Peyer's patch (tissue), 4 donors: Measurements from ENCODE around the gene PCDHB13. TPM values are rescaled to one million over a fixed set of nuclear protein-coding genes. Genes with fewer than 3 reads are reported as not detected.
"Not testable (repeated sequence)": the region's sequence is repeated elsewhere in the genome, so short reads cannot be mapped to it uniquely, and the experiment has no call there.

Source experiments
- DNase-seq, 3 donors: peaks; one replicate each; pipeline ENCODE4 v3.0.0-alpha.2; 2017 to 2019
- H3K27ac ChIP-seq, 4 donors: fragments of 200-600 bp; sonication (generic); one replicate each; pipeline ENCODE4 v1.5.1; 2016 to 2019
- H3K27me3 ChIP-seq, 2 donors: fragments of 200-600 bp; sonication (generic); one replicate each; pipeline ENCODE4 v1.5.1; 2019
- H3K36me3 ChIP-seq, 3 donors: fragments of 200-600 bp; sonication (generic); one replicate each; pipeline ENCODE4 v1.5.1; 2016 to 2019
- H3K4me1 ChIP-seq, 4 donors: fragments of 200-600 bp; sonication (generic); one replicate each; pipeline ENCODE4 v1.5.1; 2016 to 2019
- H3K4me3 ChIP-seq, 4 donors: fragments of 200-600 bp; sonication (generic); 1 replicate in 3 of 4; 2 replicates in 1 of 4; pipeline ENCODE4 v1.5.1; 2016 to 2019; ENCODE audit warnings: mild to moderate bottlenecking in 1 of 4
- H3K9me3 ChIP-seq, 4 donors: fragments of 200-600 bp; sonication (generic); one replicate each; pipeline ENCODE4 v1.5.1; 2016 to 2019; ENCODE audit warnings: mild to moderate bottlenecking in 1 of 4
- POLR2A ChIP-seq, 2 donors: fragments of 450-650 bp; IDR thresholded peaks; one replicate each; pipeline ENCODE4 v1.5.1; 2017; ENCODE audit warnings: antibody characterized with exemption in 2 of 2, mild to moderate bottlenecking in 2 of 2, moderate library complexity in 2 of 2
- total RNA-seq, 4 donors: library from RNA; depleted of rRNA; stranded (reverse); fragments of >200 nt; gene quantifications; one replicate each; pipeline ENCODE4 v1.1.0, GENCODE V29; 2016
- TF ChIP-seq, protein P1 (sequence below), 6 experiments: fragments of 450-650 bp in 4 of 6; fragments of 200-600 bp in 2 of 6; sonication (generic) in 1 of 6; IDR thresholded peaks; one replicate each; pipeline ENCODE4 v1.5.1; 2017 to 2019; ENCODE audit warnings: antibody characterized with exemption in 6 of 6, mild to moderate bottlenecking in 3 of 6, moderate library complexity in 1 of 6

The PCDHB13 gene
- total RNA-seq, 4 donors from 2014 or later: 0.13 to 0.83 (median 0.32) TPM

DNA sequence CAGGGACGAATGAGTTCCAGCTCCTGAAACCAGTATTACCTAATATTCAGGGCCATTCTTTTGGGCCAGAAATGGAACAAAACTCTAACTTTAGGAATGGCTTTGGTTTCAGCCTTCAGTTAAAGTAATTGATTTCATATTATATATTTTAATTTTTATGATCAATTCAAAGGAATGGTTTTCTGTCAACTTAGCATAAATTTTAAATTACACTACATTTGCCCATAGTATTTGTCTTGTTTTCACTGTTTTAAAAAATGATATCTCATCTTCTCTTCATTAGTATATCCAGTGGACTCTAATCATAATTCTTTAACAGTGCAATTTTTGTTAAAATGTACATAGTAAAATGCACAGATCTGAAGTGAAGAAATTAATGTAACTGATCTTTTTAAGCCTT lies 33.4 kb upstream of the PCDHB13 start:
- no peaks in the 10 kb centered on the region for H3K4me1 ChIP-seq
- no peak overlapping the region for H3K27ac ChIP-seq
- DNase-seq: no peak
- TF ChIP-seq, protein P1, sequence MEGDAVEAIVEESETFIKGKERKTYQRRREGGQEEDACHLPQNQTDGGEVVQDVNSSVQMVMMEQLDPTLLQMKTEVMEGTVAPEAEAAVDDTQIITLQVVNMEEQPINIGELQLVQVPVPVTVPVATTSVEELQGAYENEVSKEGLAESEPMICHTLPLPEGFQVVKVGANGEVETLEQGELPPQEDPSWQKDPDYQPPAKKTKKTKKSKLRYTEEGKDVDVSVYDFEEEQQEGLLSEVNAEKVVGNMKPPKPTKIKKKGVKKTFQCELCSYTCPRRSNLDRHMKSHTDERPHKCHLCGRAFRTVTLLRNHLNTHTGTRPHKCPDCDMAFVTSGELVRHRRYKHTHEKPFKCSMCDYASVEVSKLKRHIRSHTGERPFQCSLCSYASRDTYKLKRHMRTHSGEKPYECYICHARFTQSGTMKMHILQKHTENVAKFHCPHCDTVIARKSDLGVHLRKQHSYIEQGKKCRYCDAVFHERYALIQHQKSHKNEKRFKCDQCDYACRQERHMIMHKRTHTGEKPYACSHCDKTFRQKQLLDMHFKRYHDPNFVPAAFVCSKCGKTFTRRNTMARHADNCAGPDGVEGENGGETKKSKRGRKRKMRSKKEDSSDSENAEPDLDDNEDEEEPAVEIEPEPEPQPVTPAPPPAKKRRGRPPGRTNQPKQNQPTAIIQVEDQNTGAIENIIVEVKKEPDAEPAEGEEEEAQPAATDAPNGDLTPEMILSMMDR (IDR thresholded peaks at IDR 0.05): no peak
- TF ChIP-seq POLR2A (IDR thresholded peaks at IDR 0.05): no peak
- peaks cover 0 to 27% (median 2%) of the 10 kb centered on the region in 4 donors for H3K9me3 ChIP-seq
- H3K36me3 ChIP-seq: no peaks in the 10 kb centered on the region
- no peaks in the 10 kb centered on the region for H3K27me3 ChIP-seq
- H3K4me3 ChIP-seq: no peak overlapping the region

DNA sequence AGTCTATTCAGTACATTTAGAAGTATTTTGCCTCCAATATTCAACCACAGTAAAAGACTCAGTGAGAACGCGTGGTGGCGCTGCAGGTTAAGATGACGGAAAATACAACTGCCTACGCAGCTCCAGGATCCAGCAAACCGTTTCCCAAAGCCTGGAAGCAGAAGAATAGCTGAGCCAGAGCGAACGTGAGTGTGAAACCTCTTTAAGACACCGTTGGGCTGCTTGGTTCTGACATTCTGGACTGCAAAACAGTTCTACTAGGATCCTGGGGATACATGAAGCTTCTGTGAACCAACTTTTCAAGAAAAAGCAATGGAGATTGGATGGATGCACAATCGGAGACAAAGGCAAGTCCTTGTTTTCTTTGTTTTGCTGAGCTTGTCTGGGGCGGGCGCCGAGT lies 31.5 kb upstream of the PCDHB13 start, which contains the start of gene PCDHB16:
TSS of gene PCDHB16 (plus strand) at position 140 of the 400 bp plus-strand sequence. CDS start at position 313, 173 bp downstream.
- Histone ChIP-seq H3K4me3 (peak within 1 kb of the TSS in 1 of 4 donors; percentile 19), H3K36me3 (no peaks in the 10 kb centered on the region), H3K4me1 (no peaks in the 10 kb centered on the region), H3K27ac (no peak within 1 kb of the TSS), H3K27me3 (no peaks in the 10 kb centered on the region), H3K9me3 (peaks cover 0 to 28% (median 2%) of the 10 kb centered on the region in 4 donors)
- TF ChIP-seq, protein P1 (IDR thresholded peaks at IDR 0.05): no peak
- no peak for TF ChIP-seq POLR2A (IDR thresholded peaks at IDR 0.05)
- no peak for DNase-seq

DNA sequence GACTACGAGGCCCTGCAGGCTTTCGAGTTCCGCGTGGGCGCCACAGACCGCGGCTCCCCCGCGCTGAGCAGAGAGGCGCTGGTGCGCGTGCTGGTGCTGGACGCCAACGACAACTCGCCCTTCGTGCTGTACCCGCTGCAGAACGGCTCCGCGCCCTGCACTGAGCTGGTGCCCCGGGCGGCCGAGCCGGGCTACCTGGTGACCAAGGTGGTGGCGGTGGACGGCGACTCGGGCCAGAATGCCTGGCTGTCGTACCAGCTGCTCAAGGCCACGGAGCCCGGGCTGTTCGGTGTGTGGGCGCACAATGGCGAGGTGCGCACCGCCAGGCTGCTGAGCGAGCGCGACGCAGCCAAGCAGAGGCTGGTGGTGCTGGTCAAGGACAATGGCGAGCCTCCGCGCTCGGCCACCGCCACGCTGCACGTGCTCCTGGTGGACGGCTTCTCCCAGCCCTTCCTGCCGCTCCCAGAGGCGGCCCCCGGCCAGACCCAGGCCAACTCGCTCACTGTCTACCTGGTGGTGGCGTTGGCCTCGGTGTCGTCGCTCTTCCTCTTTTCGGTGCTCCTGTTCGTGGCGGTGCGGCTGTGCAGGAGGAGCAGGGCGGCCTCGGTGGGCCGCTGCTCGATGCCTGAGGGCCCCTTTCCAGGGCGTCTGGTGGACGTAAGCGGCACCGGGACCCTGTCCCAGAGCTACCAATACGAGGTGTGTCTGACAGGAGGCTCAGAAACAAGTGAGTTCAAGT lies 29.4 kb upstream of the PCDHB13 start:
- not testable (repeated sequence) for H3K27ac ChIP-seq, H3K4me3 ChIP-seq, DNase-seq, H3K4me1 ChIP-seq, H3K27me3 ChIP-seq, H3K36me3 ChIP-seq
- H3K9me3 ChIP-seq: peaks cover 0 to 20% (median under 1%) of the 10 kb centered on the region in 4 donors

DNA sequence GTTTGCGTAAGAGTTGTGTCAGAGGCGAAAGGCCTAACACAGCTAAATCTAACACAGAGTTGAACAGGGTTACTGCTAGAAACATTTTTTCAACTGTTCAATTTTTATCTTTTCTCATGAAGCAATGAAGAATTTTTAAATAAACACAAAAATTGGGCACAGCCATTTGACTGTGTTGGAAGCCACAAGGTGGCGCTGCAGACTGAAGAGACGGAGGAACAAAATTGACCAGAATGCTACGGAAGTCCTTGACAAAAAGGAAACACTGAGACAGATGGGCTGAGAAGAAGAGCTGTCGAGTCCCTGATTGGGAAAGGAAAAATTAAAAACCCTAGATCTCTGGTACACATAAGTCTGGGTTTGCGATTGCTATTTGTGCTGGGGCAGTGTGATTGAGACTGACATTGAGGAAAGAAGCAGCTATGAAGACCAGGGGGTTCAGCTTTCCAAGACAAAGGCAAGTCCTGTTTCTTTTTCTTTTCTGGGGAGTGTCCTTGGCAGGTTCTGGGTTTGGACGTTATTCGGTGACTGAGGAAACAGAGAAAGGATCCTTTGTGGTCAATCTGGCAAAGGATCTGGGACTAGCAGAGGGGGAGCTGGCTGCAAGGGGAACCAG lies 26.7 kb upstream of the PCDHB13 start, which contains the start of gene PCDHB9:
TSS of gene PCDHB9 (plus strand) at position 265 of the 616 bp plus-strand sequence. CDS start at position 423, 158 bp downstream.
- DNase-seq: no peak
- Histone ChIP-seq H3K9me3 (peaks cover 0 to 19% (median 0%) of the 10 kb centered on the region in 4 donors), H3K4me3 (no peak within 1 kb of the TSS), H3K36me3 (no peaks in the 10 kb centered on the region), H3K27me3 (no peaks in the 10 kb centered on the region), H3K27ac (no peak within 1 kb of the TSS), H3K4me1 (no peaks in the 10 kb centered on the region)
- TF ChIP-seq POLR2A (IDR thresholded peaks at IDR 0.05): no peak
- TF ChIP-seq, protein P1 (IDR thresholded peaks at IDR 0.05): peak in 3 of 6 experiments; percentile 8 to 18 (median 16)

DNA sequence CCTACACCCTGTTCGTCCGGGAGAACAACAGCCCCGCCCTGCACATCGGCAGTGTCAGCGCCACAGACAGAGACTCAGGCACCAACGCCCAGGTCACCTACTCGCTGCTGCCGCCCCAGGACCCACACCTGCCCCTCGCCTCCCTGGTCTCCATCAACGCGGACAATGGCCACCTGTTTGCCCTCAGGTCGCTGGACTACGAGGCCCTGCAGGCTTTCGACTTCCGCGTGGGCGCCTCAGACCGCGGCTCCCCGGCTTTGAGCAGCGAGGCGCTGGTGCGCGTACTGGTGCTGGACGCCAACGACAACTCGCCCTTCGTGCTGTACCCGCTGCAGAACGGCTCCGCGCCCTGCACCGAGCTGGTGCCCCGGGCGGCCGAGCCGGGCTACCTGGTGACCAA lies 25.0 kb upstream of the PCDHB13 start:
- H3K9me3 ChIP-seq: peaks cover 0 to 17% (median 0%) of the 10 kb centered on the region in 4 donors
- H3K4me3 ChIP-seq, H3K27me3 ChIP-seq, H3K4me1 ChIP-seq, DNase-seq, H3K27ac ChIP-seq, H3K36me3 ChIP-seq: not testable (repeated sequence)

DNA sequence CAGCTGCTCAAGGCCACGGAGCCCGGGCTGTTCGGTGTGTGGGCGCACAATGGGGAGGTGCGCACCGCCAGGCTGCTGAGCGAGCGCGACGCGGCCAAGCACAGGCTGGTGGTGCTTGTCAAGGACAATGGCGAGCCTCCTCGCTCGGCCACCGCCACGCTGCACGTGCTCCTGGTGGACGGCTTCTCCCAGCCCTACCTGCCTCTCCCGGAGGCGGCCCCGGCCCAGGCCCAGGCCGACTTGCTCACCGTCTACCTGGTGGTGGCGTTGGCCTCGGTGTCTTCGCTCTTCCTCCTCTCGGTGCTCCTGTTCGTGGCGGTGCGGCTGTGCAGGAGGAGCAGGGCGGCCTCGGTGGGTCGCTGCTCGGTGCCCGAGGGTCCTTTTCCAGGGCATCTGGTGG lies 24.6 kb upstream of the PCDHB13 start:
- H3K9me3 ChIP-seq: peaks cover 0 to 16% (median 0%) of the 10 kb centered on the region in 4 donors
- not testable (repeated sequence) for DNase-seq, H3K36me3 ChIP-seq, H3K4me3 ChIP-seq, H3K4me1 ChIP-seq, H3K27me3 ChIP-seq, H3K27ac ChIP-seq

DNA sequence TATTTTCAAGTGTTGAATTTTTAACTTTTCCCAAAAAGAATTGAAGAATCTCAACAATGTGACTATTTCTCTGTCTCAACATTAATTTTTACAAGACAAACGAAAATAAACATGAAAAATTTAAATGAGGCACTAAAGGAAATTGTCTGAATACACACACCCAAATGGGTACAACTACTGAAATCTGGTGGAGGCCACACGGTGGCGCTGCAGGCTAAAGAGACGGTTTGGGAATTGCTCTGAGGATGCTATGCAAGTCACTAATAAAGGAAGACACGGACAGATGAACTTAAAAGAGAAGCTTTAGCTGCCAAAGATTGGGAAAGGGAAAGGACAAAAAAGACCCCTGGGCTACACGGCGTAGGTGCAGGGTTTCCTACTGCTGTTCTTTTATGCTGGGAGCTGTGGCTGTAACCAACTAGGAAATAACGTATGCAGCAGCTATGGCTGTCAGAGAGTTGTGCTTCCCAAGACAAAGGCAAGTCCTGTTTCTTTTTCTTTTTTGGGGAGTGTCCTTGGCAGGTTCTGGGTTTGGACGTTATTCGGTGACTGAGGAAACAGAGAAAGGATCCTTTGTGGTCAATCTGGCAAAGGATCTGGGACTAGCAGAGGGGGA lies 21.5 kb upstream of the PCDHB13 start, which contains the start of gene PCDHB10:
TSS of gene PCDHB10 (plus strand) at position 244 of the 616 bp plus-strand sequence. CDS start at position 444, 200 bp downstream.
- Histone ChIP-seq H3K9me3 (peaks cover 0 to 14% (median 0%) of the 10 kb centered on the region in 4 donors), H3K27ac (no peak within 1 kb of the TSS)

DNA sequence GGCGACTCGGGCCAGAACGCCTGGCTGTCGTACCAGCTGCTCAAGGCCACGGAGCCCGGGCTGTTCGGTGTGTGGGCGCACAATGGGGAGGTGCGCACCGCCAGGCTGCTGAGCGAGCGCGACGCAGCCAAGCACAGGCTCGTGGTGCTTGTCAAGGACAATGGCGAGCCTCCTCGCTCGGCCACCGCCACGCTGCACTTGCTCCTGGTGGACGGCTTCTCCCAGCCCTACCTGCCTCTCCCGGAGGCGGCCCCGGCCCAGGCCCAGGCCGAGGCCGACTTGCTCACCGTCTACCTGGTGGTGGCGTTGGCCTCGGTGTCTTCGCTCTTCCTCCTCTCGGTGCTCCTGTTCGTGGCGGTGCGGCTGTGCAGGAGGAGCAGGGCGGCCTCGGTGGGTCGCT lies 19.4 kb upstream of the PCDHB13 start:
- not testable (repeated sequence) for H3K36me3 ChIP-seq, DNase-seq, H3K27ac ChIP-seq, H3K4me3 ChIP-seq, H3K4me1 ChIP-seq, H3K27me3 ChIP-seq
- peaks cover 0 to 34% (median 0%) of the 10 kb centered on the region in 4 donors for H3K9me3 ChIP-seq

More for the DNA sequence above, 21.5 kb upstream of the PCDHB13 start, which contains the start of gene PCDHB10:
- no peaks in the 10 kb centered on the region for H3K4me1 ChIP-seq
- H3K27me3 ChIP-seq: no peaks in the 10 kb centered on the region
- H3K36me3 ChIP-seq: no peaks in the 10 kb centered on the region
- H3K4me3 ChIP-seq: no peak within 1 kb of the TSS
- no peak for DNase-seq
- TF ChIP-seq, protein P1 (IDR thresholded peaks at IDR 0.05): peak in 2 of 6 experiments; percentile 15 to 39
- TF ChIP-seq POLR2A (IDR thresholded peaks at IDR 0.05): no peak
